H9 (cell line): ENCODE measurements around the gene BLACAT1. TPM values are rescaled to one million over a fixed set of nuclear protein-coding genes. Genes with fewer than 3 reads are reported as not detected.

Experiments used
- DNase-seq: peaks from one replicate; pipeline ENCODE4 v3.0.0-alpha.2; 2017
- H2AFZ ChIP-seq: one replicate; pipeline ENCODE4 v1.6.1; 2013; ENCODE audit warnings: mild to moderate bottlenecking, low read length, control low read depth, moderate library complexity
- H2AK5ac ChIP-seq: 2 replicates; pipeline ENCODE4 v1.6.1; 2013; ENCODE audit warnings: low read length, control low read depth, mixed read lengths; ENCODE audit not compliant: insufficient read length
- H2BK120ac ChIP-seq: one replicate; pipeline ENCODE4 v1.6.1; 2013; ENCODE audit warnings: low read depth, mild to moderate bottlenecking, low read length, control low read depth, inconsistent platforms; ENCODE audit not compliant: poor library complexity, severe bottlenecking
- H2BK12ac ChIP-seq: 2 replicates; pipeline ENCODE4 v1.6.1; 2013; ENCODE audit warnings: low read length, control low read depth, mixed read lengths, low read depth; ENCODE audit not compliant: insufficient read length
- H2BK15ac ChIP-seq: 2 replicates; pipeline ENCODE4 v1.6.1; 2013; ENCODE audit warnings: low read depth, low read length, control low read depth
- H2BK20ac ChIP-seq: one replicate; pipeline ENCODE4 v1.6.1; 2013; ENCODE audit warnings: low read depth, mild to moderate bottlenecking, low read length, control low read depth, inconsistent platforms; ENCODE audit not compliant: poor library complexity, severe bottlenecking
- H2BK5ac ChIP-seq: 2 replicates; pipeline ENCODE4 v1.6.1; 2013; ENCODE audit warnings: low read length, control low read depth, mixed read lengths; ENCODE audit not compliant: insufficient read length
- H3K14ac ChIP-seq: 2 replicates; pipeline ENCODE4 v1.6.1; 2013; ENCODE audit warnings: low read length, control low read depth; ENCODE audit not compliant: insufficient read depth
- H3K18ac ChIP-seq: 2 replicates; pipeline ENCODE4 v1.6.1; 2013; ENCODE audit warnings: low read depth, mild to moderate bottlenecking, mixed read lengths, low read length, control low read depth; ENCODE audit not compliant: insufficient read length
- H3K23ac ChIP-seq: 2 replicates; pipeline ENCODE4 v1.6.1; 2013; ENCODE audit warnings: low read length, control low read depth, mixed read lengths, low read depth; ENCODE audit not compliant: insufficient read length
- H3K23me2 ChIP-seq: 2 replicates; pipeline ENCODE4 v1.6.1; 2013; ENCODE audit warnings: low read depth, mild to moderate bottlenecking, mixed read lengths, low read length, control low read depth; ENCODE audit not compliant: insufficient read length, poor library complexity, severe bottlenecking
- H3K27ac ChIP-seq: 2 replicates; pipeline ENCODE4 v1.5.1; 2013; ENCODE audit warnings: low read length, control low read depth, mixed read lengths, low read depth; ENCODE audit not compliant: insufficient read length
- H3K27me3 ChIP-seq: 2 replicates; pipeline ENCODE4 v1.6.1; 2013; ENCODE audit warnings: low read length, control low read depth, inconsistent platforms; ENCODE audit not compliant: insufficient read depth
- H3K4ac ChIP-seq: 2 replicates; pipeline ENCODE4 v1.6.1; 2013; ENCODE audit warnings: low read depth, mild to moderate bottlenecking, control low read depth, inconsistent platforms, low read length, moderate library complexity
- H3K4me1 ChIP-seq: 2 replicates; pipeline ENCODE4 v1.6.1; 2013; ENCODE audit warnings: low read length, control low read depth, inconsistent platforms; ENCODE audit not compliant: insufficient read depth
- H3K4me2 ChIP-seq: 2 replicates; pipeline ENCODE4 v1.6.1; 2013; ENCODE audit warnings: low read length, control low read depth, mixed read lengths; ENCODE audit not compliant: insufficient read length, insufficient read depth
- H3K56ac ChIP-seq: 2 replicates; pipeline ENCODE4 v1.6.1; 2013; ENCODE audit warnings: low read depth, mild to moderate bottlenecking, mixed read lengths, low read length, control low read depth; ENCODE audit not compliant: insufficient read length
- H3K79me1 ChIP-seq: 2 replicates; pipeline ENCODE4 v1.6.1; 2013; ENCODE audit warnings: low read depth, mild to moderate bottlenecking, moderate library complexity, low read length, control low read depth, inconsistent platforms; ENCODE audit not compliant: insufficient read depth, poor library complexity, severe bottlenecking
- H3K79me2 ChIP-seq: 2 replicates; pipeline ENCODE4 v1.6.1; 2013; ENCODE audit warnings: low read length, control low read depth, inconsistent platforms; ENCODE audit not compliant: insufficient read depth
- H3K9ac ChIP-seq: 2 replicates; pipeline ENCODE4 v1.6.1; 2013; ENCODE audit warnings: low read length, control low read depth, mixed read lengths; ENCODE audit not compliant: insufficient read length; ENCODE audit errors: extremely low read depth
- H3K9me3 ChIP-seq: one replicate; pipeline ENCODE4 v1.6.1; 2013; ENCODE audit warnings: low read depth, low read length, inconsistent platforms; ENCODE audit not compliant: control insufficient read depth
- H3T11ph ChIP-seq: one replicate; pipeline ENCODE4 v1.6.1; 2013; ENCODE audit warnings: mild to moderate bottlenecking, low read length, control low read depth, inconsistent platforms
- H4K20me1 ChIP-seq: one replicate; pipeline ENCODE4 v1.6.1; 2013; ENCODE audit not compliant: control insufficient read depth, insufficient read length, insufficient read depth
- H4K5ac ChIP-seq: 2 replicates; pipeline ENCODE4 v1.6.1; 2013; ENCODE audit warnings: low read depth, mild to moderate bottlenecking, mixed read lengths, low read length, control low read depth; ENCODE audit not compliant: insufficient read length
- H4K8ac ChIP-seq: replicated peaks from 2 replicates; pipeline ENCODE4 v1.6.1; 2013; ENCODE audit warnings: low read length, control low read depth, mixed read lengths, low read depth; ENCODE audit not compliant: insufficient read length
- H4K91ac ChIP-seq: 2 replicates; pipeline ENCODE4 v1.6.1; 2013; ENCODE audit warnings: low read depth, mild to moderate bottlenecking, moderate library complexity, mixed read lengths, low read length, control low read depth; ENCODE audit not compliant: insufficient read length
- H3K27ac Mint-ChIP-seq, 3 experiments: 2 replicates in 2 of 3; 3 replicates in 1 of 3; pipeline ENCODE4 v1.8.0; 2020 to 2021; ENCODE audit warnings: mixed read lengths in 3 of 3, mild to moderate bottlenecking in 1 of 3, moderate library complexity in 1 of 3
- H3K27me3 Mint-ChIP-seq: 2 replicates; pipeline ENCODE4 v1.8.0; 2021; ENCODE audit warnings: low read depth, mild to moderate bottlenecking, moderate library complexity, mixed read lengths
- H3K36me3 Mint-ChIP-seq, 3 experiments: 2 replicates in 2 of 3; 3 replicates in 1 of 3; pipeline ENCODE4 v1.8.0; 2020 to 2021; ENCODE audit warnings: low read depth in 3 of 3, mixed read lengths in 3 of 3; ENCODE audit not compliant: insufficient read depth in 1 of 3
- H3K4me1 Mint-ChIP-seq, 2 experiments: 2 replicates each; pipeline ENCODE4 v1.8.0; 2020; ENCODE audit warnings: mixed read lengths in 2 of 2
- H3K4me3 Mint-ChIP-seq, 2 experiments: 2 replicates in 1 of 2; 3 replicates in 1 of 2; pipeline ENCODE4 v1.8.0; 2020 to 2021; ENCODE audit warnings: mild to moderate bottlenecking in 2 of 2, mixed read lengths in 2 of 2, moderate library complexity in 1 of 2
- H3K9me3 Mint-ChIP-seq, 2 experiments: 2 replicates in 1 of 2; 3 replicates in 1 of 2; pipeline ENCODE4 v1.8.0; 2020; ENCODE audit warnings: mild to moderate bottlenecking in 2 of 2, mixed read lengths in 2 of 2, moderate library complexity in 1 of 2
- CTCF ChIP-seq: fragments of 200-600 bp; sonication (generic); conservative IDR thresholded peaks from 3 replicates; pipeline ENCODE4 v1.8.0; 2021; ENCODE audit warnings: antibody characterized with exemption, mild to moderate bottlenecking
- WGBS: extraction: QIAGEN DNeasy Blood & Tissue Kit; methylation state at CpG from one replicate; pipeline ENCODE4 v1.1.7; 2013; ENCODE audit warnings: missing lambda C conversion rate, low lambda C conversion rate, mixed read lengths; ENCODE audit not compliant: insufficient read length; ENCODE audit errors: extremely low coverage; 5-methylcytosine and 5-hydroxymethylcytosine counted together
- total RNA-seq: library from RNA; stranded (reverse); gene quantifications from 2 replicates; pipeline ENCODE4 v1.2.1, GENCODE V29; 2021

BLACAT1 gene
- total RNA-seq, 1 experiment from 2014 or later, result 4.0 TPM

GRCh38 chr1:205493241-205494085 is 37.6 kb upstream of the BLACAT1 start:
- Histone ChIP-seq H2BK120ac (no peak overlapping the region), H2AK5ac (no peak overlapping the region), H4K91ac (no peak overlapping the region), H3K9ac (no peak overlapping the region), H2BK12ac (no peak overlapping the region), H3K79me1 (no peaks in the 10 kb centered on the region), H3K56ac (no peak overlapping the region), H2AFZ (no peak overlapping the region), H3K4me2 (no peak overlapping the region), H3K79me2 (no peaks in the 10 kb centered on the region), H4K20me1 (no peaks in the 10 kb centered on the region), H3K27ac (no peak overlapping the region), H3K18ac (no peak overlapping the region), H3K4me1 (peaks cover 4% of the 10 kb centered on the region; the same call in 1 of the 2 replicates), H2BK15ac (no peak overlapping the region), H4K5ac (no peak overlapping the region), H3K27me3 (no peaks in the 10 kb centered on the region; the same call in 1 of the 2 replicates), H2BK5ac (no peak overlapping the region), H3K9me3 (no peaks in the 10 kb centered on the region), H2BK20ac (no peak overlapping the region), H3K14ac (no peak overlapping the region), H4K8ac (no peak overlapping the region), H3K23me2 (no peaks in the 10 kb centered on the region), H3K4ac (no peak overlapping the region), H3K23ac (no peak overlapping the region), H3T11ph (no peak overlapping the region)
- Mint-ChIP-seq H3K36me3 (peaks cover 0 to 2% (median 0%) of the 10 kb centered on the region in 3 experiments; a peak in 1 of 7 replicates), H3K4me1 (peaks cover 38 to 48% of the 10 kb centered on the region in 2 experiments), H3K27ac (no peak overlapping the region; a peak in 1 of 7 replicates), H3K9me3 (no peaks in the 10 kb centered on the region), H3K27me3 (peaks cover 25% of the 10 kb centered on the region), H3K4me3 (no peak overlapping the region)
- TF ChIP-seq CTCF, result no peak
- no peak for DNase-seq
- no CpG with 5 or more reads among the region's 11 CpGs for WGBS
